ENCODE data around the gene RHOB.

DNA sequence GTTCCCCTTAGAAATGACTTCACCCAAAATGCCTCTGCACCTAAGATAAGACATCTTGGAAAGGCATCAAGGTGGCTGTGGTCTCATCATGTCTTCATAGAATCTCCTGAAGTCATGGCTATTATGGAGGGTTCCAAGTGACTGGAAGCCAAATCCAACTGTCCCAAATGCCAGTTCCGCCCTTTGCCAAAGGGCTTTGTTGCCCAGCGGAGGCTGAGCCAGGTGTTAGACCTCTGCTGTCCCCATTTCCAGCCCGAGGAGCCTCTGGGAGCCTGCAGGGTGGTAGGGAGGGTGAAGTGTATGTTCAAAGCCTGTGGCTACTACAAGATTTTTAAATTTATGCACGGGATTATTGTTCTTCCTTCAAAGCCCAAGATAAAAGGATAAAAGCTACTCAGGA lies 25.7 kb downstream of the RHOB start:
- TF ChIP-seq, protein P1, sequence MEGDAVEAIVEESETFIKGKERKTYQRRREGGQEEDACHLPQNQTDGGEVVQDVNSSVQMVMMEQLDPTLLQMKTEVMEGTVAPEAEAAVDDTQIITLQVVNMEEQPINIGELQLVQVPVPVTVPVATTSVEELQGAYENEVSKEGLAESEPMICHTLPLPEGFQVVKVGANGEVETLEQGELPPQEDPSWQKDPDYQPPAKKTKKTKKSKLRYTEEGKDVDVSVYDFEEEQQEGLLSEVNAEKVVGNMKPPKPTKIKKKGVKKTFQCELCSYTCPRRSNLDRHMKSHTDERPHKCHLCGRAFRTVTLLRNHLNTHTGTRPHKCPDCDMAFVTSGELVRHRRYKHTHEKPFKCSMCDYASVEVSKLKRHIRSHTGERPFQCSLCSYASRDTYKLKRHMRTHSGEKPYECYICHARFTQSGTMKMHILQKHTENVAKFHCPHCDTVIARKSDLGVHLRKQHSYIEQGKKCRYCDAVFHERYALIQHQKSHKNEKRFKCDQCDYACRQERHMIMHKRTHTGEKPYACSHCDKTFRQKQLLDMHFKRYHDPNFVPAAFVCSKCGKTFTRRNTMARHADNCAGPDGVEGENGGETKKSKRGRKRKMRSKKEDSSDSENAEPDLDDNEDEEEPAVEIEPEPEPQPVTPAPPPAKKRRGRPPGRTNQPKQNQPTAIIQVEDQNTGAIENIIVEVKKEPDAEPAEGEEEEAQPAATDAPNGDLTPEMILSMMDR (IDR thresholded peaks at IDR 0.05), result no peak
- TF ChIP-seq POLR2AphosphoS5 (IDR thresholded peaks at IDR 0.05), result no peak
- TF ChIP-seq POLR2A (IDR thresholded peaks at IDR 0.05; ENCODE audit: low read depth), result no peak
